PFSK-1 (cell line): Measurements from ENCODE around the gene GFOD2.

Experiments
- FOXP2 ChIP-seq: optimal IDR thresholded peaks from 2 replicates; pipeline ENCODE3; 2011; ENCODE audit warnings: borderline replicate concordance, control low read depth, inconsistent platforms; ENCODE audit not compliant: insufficient read depth; ENCODE audit errors: extremely low read length, extremely low read depth
- POLR2AphosphoS5 ChIP-seq: IDR thresholded peaks from 2 replicates; pipeline ENCODE4 v1.6.1; 2012; ENCODE audit warnings: low read depth, mild to moderate bottlenecking, control low read depth, low read length, moderate library complexity
- REST ChIP-seq, 2 experiments: IDR thresholded peaks; 2 replicates each; pipeline versions ENCODE4 v1.6.1 to v1.8.0; 2011 to 2012; ENCODE audit warnings: low read depth in 2 of 2, low read length in 2 of 2, control low read depth in 1 of 2, inconsistent platforms in 1 of 2, mild to moderate bottlenecking in 1 of 2, moderate library complexity in 1 of 2; ENCODE audit not compliant: insufficient read depth in 1 of 2
- SIN3A ChIP-seq: IDR thresholded peaks from 2 replicates; pipeline ENCODE4 v1.6.1; 2012; ENCODE audit warnings: mild to moderate bottlenecking, low read length, moderate library complexity, borderline replicate concordance; ENCODE audit not compliant: insufficient read depth
- TAF1 ChIP-seq: IDR thresholded peaks from 2 replicates; pipeline ENCODE4 v1.6.1; 2012; ENCODE audit warnings: low read length, control low read depth, borderline replicate concordance; ENCODE audit not compliant: insufficient read depth

Gene GFOD2

GRCh38 chr16:67746846-67747245 lies 27.7 kb upstream of the GFOD2 start:
- TF ChIP-seq REST (IDR thresholded peaks at IDR 0.05; ENCODE audit: insufficient read depth in 1 of 2, low read depth in 2 of 2, low read length in 2 of 2) (no peak), SIN3A (no peak), TAF1 (no peak), FOXP2 (no peak), POLR2AphosphoS5 (no peak)

- TF ChIP-seq TAF1 = no peak
- TF ChIP-seq REST (IDR thresholded peaks at IDR 0.05; ENCODE audit: insufficient read depth in 1 of 2, low read depth in 2 of 2, low read length in 2 of 2) = no peak
- TF ChIP-seq FOXP2 = no peak
- TF ChIP-seq SIN3A = no peak
- TF ChIP-seq POLR2AphosphoS5 = no peak
Observed at GRCh38 chr16:67741118-67741517, 22.0 kb upstream of the GFOD2 start.

GRCh38 chr16:67740391-67740790 lies 21.3 kb upstream of the GFOD2 start:
- TF ChIP-seq REST (IDR thresholded peaks at IDR 0.05; ENCODE audit: insufficient read depth in 1 of 2, low read depth in 2 of 2, low read length in 2 of 2) (no peak), TAF1 (no peak), FOXP2 (no peak), SIN3A (no peak), POLR2AphosphoS5 (no peak)

- no peak for TF ChIP-seq REST (IDR thresholded peaks at IDR 0.05; ENCODE audit: insufficient read depth in 1 of 2, low read depth in 2 of 2, low read length in 2 of 2)
- no peak for TF ChIP-seq FOXP2
- no peak for TF ChIP-seq SIN3A
- TF ChIP-seq POLR2AphosphoS5 = no peak
- no peak for TF ChIP-seq TAF1
Observed at GRCh38 chr16:67736858-67737257, 17.7 kb upstream of the GFOD2 start.

GRCh38 chr16:67734731-67735201 lies 15.7 kb upstream of the GFOD2 start:
- TF ChIP-seq POLR2AphosphoS5 (no peak), FOXP2 (no peak), SIN3A (no peak), TAF1 (no peak), REST (IDR thresholded peaks at IDR 0.05; ENCODE audit: insufficient read depth in 1 of 2, low read depth in 2 of 2, low read length in 2 of 2) (no peak)
